22Rv1 (cell line): Measurements from ENCODE around the gene FBXO45.

Experiments
- CTCF ChIP-seq: fragments of 450-650 bp; IDR thresholded peaks from 2 replicates; pipeline ENCODE4 v1.5.1; 2017; ENCODE audit warnings: mild to moderate bottlenecking
- ZFX ChIP-seq: fragments of 450-650 bp; IDR thresholded peaks from 2 replicates; pipeline ENCODE4 v1.6.1; 2017; ENCODE audit warnings: antibody characterized with exemption, borderline replicate concordance

GRCh38 chr3:196609343-196609775, 40.9 kb downstream of the FBXO45 start:
- TF ChIP-seq CTCF (peak; percentile 84), ZFX (no peak)
